ENCODE measurements around the gene FUS. TPM values are rescaled to one million over a fixed set of nuclear protein-coding genes. Genes with fewer than 3 reads are reported as not detected.

The FUS gene
- total RNA-seq, 1 donor from 2014 or later, result 739 TPM

GRCh38 chr16:31217136-31217530 is 37.2 kb downstream of the FUS start:
- H3K4me1 Mint-ChIP-seq (ENCODE audit: low read depth), result peaks cover 8% of the 10 kb centered on the region
- DNase-seq (ENCODE audit: low spot score, unreplicated experiment), result no peak
- H3K4me3 Mint-ChIP-seq (ENCODE audit: low read depth), result peak overlapping the region; percentile 19
- H3K9me3 Mint-ChIP-seq (ENCODE audit: low read depth), result no peaks in the 10 kb centered on the region
- TF ChIP-seq, protein P1, sequence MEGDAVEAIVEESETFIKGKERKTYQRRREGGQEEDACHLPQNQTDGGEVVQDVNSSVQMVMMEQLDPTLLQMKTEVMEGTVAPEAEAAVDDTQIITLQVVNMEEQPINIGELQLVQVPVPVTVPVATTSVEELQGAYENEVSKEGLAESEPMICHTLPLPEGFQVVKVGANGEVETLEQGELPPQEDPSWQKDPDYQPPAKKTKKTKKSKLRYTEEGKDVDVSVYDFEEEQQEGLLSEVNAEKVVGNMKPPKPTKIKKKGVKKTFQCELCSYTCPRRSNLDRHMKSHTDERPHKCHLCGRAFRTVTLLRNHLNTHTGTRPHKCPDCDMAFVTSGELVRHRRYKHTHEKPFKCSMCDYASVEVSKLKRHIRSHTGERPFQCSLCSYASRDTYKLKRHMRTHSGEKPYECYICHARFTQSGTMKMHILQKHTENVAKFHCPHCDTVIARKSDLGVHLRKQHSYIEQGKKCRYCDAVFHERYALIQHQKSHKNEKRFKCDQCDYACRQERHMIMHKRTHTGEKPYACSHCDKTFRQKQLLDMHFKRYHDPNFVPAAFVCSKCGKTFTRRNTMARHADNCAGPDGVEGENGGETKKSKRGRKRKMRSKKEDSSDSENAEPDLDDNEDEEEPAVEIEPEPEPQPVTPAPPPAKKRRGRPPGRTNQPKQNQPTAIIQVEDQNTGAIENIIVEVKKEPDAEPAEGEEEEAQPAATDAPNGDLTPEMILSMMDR (IDR thresholded peaks at IDR 0.05; ENCODE audit: unreplicated experiment), result no peak
- H3K27me3 Mint-ChIP-seq, result peaks cover 72% of the 10 kb centered on the region
- H3K36me3 Mint-ChIP-seq (ENCODE audit: insufficient read depth), result no peaks in the 10 kb centered on the region
- H3K27ac Mint-ChIP-seq, result no peak overlapping the region

- H3K9me3 Mint-ChIP-seq (ENCODE audit: low read depth), result no peaks in the 10 kb centered on the region
- H3K4me3 Mint-ChIP-seq (ENCODE audit: low read depth), result no peak overlapping the region
- TF ChIP-seq, protein P1 (IDR thresholded peaks at IDR 0.05; ENCODE audit: unreplicated experiment), result no peak
- peaks cover 8% of the 10 kb centered on the region for H3K4me1 Mint-ChIP-seq (ENCODE audit: low read depth)
- H3K27ac Mint-ChIP-seq, result no peak overlapping the region
- DNase-seq (ENCODE audit: low spot score, unreplicated experiment), result no peak
- H3K36me3 Mint-ChIP-seq (ENCODE audit: insufficient read depth), result no peaks in the 10 kb centered on the region
- H3K27me3 Mint-ChIP-seq, result peaks cover 58% of the 10 kb centered on the region
These were observed 39.3 kb downstream of the FUS start for GRCh38 chr16:31219154-31219741.

DNA sequence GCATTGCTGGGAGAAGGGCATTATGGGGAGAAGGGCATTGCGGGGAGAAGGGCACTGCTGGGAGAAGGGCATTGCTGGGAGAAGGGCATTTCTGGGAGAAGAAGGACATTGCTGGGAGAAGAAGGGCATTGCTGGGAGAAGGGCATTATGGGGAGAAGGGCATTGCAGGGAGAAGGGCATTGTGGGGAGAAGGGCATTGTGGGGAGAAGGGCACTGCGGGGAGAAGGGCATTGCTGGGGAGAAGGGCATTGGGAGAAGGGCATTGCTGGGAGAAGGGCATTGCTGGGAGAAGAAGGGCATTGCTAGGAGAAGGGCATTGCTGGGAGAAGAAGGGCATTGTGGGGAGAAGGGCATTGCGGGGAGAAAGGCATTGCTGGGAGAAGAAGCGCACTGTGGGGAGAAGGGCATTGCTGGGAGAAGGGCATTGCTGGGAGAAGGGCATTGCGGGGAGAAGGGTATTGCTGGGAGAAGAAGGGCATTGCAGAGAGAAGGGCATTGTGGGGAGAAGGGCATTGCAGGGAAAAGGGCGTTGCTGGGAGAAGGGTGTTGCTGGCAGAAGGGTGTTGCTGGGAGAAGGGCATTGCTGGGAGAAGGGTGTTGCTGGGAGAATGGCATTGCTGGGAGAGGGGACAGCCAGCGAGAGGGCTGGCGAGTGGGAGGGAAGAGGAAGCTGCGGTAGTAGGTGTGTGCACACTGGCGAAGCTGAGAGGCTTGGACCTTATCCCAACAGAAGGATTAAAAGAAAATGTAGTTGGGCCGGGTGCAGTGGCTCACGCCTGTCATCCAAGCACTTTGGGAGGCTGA is 41.6 kb downstream of the FUS start:
- Mint-ChIP-seq H3K27ac (no peak overlapping the region), H3K4me3 (ENCODE audit: low read depth) (no peak overlapping the region), H3K27me3 (peaks cover 40% of the 10 kb centered on the region), H3K4me1 (ENCODE audit: low read depth) (peaks cover 3% of the 10 kb centered on the region), H3K9me3 (ENCODE audit: low read depth) (no peaks in the 10 kb centered on the region), H3K36me3 (ENCODE audit: insufficient read depth) (no peaks in the 10 kb centered on the region)
- DNase-seq (ENCODE audit: low spot score, unreplicated experiment), result no peak
- TF ChIP-seq, protein P1 (IDR thresholded peaks at IDR 0.05; ENCODE audit: unreplicated experiment), result no peak

- Mint-ChIP-seq H3K36me3 (ENCODE audit: insufficient read depth) (no peaks in the 10 kb centered on the region), H3K9me3 (ENCODE audit: low read depth) (no peaks in the 10 kb centered on the region), H3K4me1 (ENCODE audit: low read depth) (no peaks in the 10 kb centered on the region), H3K27ac (no peak overlapping the region), H3K27me3 (peaks cover 25% of the 10 kb centered on the region), H3K4me3 (ENCODE audit: low read depth) (no peak overlapping the region)
- TF ChIP-seq, protein P1 (IDR thresholded peaks at IDR 0.05; ENCODE audit: unreplicated experiment), result no peak
- DNase-seq (ENCODE audit: low spot score, unreplicated experiment), result no peak
These were observed 43.1 kb downstream of the FUS start for GRCh38 chr16:31223044-31223443.

DNA sequence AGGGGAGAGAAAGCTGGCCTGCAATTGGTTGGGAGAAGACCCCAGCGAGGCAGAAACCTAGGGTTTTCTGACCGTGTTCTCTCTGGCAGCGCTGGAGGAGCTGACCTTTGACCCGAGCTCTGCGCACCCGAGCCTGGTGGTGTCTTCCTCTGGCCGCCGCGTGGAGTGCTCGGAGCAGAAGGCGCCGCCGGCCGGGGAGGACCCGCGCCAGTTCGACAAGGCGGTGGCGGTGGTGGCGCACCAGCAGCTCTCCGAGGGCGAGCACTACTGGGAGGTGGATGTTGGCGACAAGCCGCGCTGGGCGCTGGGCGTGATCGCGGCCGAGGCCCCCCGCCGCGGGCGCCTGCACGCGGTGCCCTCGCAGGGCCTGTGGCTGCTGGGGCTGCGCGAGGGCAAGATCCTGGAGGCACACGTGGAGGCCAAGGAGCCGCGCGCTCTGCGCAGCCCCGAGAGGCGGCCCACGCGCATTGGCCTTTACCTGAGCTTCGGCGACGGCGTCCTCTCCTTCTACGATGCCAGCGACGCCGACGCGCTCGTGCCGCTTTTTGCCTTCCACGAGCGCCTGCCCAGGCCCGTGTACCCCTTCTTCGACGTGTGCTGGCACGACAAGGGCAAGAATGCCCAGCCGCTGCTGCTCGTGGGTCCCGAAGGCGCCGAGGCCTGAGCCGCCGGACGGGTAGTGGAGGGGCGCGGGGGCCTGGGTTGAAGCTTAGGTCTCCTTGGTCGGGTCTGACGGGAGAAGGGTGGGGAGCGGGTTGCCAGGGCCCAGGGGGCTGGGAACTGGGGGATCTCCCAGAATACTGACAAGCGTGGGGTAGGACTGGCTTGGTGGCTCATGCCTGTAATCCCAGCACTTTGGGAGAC is 44.4 kb downstream of the FUS start:
- TF ChIP-seq, protein P1 (IDR thresholded peaks at IDR 0.05; ENCODE audit: unreplicated experiment), result no peak
- no peak for DNase-seq (ENCODE audit: low spot score, unreplicated experiment)

More for the DNA sequence above, 44.4 kb downstream of the FUS start:
- Mint-ChIP-seq H3K4me1 (ENCODE audit: low read depth) (peaks cover 2% of the 10 kb centered on the region), H3K36me3 (ENCODE audit: insufficient read depth) (no peaks in the 10 kb centered on the region), H3K4me3 (ENCODE audit: low read depth) (no peak overlapping the region), H3K9me3 (ENCODE audit: low read depth) (no peaks in the 10 kb centered on the region), H3K27ac (no peak overlapping the region), H3K27me3 (peaks cover 15% of the 10 kb centered on the region)
